Coronary artery (tissue), 2 donors: ENCODE data around the gene DPYSL3.

Source experiments
- DNase-seq: peaks from one replicate; pipeline ENCODE4 v3.0.0-alpha.2; 2017; ENCODE audit warnings: low spot score
- H3K27ac ChIP-seq, 2 donors: fragments of 200-600 bp; sonication (generic); one replicate each; pipeline ENCODE4 v1.5.1; 2016 to 2019
- H3K4me3 ChIP-seq: fragments of 200-600 bp; sonication (generic); 2 replicates; pipeline ENCODE4 v1.5.1; 2016; ENCODE audit warnings: mild to moderate bottlenecking, moderate library complexity
- CTCF ChIP-seq: fragments of 200-600 bp; sonication (generic); IDR thresholded peaks from one replicate; pipeline ENCODE4 v1.5.1; 2019; ENCODE audit warnings: antibody characterized with exemption

DPYSL3 gene

GRCh38 chr5:147451193-147451592, 58.7 kb downstream of the DPYSL3 start:
- peak overlapping the region; percentile 62 to 96 for H3K27ac ChIP-seq
- H3K4me3 ChIP-seq, result peak overlapping the region; percentile 91
- no peak for TF ChIP-seq CTCF
- no peak for DNase-seq

GRCh38 chr5:147450606-147451005, 59.3 kb downstream of the DPYSL3 start:
- H3K4me3 ChIP-seq, result no peak overlapping the region
- H3K27ac ChIP-seq, result peak overlapping the region; percentile 39 to 96

GRCh38 chr5:147448766-147449165, 61.1 kb downstream of the DPYSL3 start:
- peak overlapping the region; percentile 26 to 62 for H3K27ac ChIP-seq
- H3K4me3 ChIP-seq, result no peak overlapping the region
- DNase-seq, result no peak
- no peak for TF ChIP-seq CTCF

More at GRCh38 chr5:147450606-147451005, 59.3 kb downstream of the DPYSL3 start:
- DNase-seq, result no peak
- TF ChIP-seq CTCF, result no peak

DNA sequence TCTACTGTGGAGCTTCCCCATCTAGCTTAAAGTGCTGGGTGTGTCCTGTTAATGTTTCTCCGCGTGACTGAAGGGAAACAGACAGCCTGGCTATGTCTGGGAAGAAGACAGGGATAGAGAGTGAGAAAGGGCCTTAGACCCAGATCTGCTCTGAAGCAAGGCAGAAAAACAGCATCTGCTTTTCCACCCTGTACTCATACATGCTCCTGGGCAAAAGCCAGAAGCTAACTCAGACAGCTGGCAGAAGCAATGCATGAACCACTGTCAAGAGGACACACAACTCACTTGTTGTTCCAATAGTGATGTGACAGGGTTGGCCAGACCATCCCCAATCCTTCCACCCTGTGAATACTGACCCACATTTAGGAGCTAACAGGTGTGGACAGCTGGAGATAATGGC, 63.3 kb downstream of the DPYSL3 start:
- DNase-seq, result no peak
- Histone ChIP-seq H3K4me3 (no peak overlapping the region), H3K27ac (peak overlapping the region; percentile 26 to 57)
- no peak for TF ChIP-seq CTCF

DNA sequence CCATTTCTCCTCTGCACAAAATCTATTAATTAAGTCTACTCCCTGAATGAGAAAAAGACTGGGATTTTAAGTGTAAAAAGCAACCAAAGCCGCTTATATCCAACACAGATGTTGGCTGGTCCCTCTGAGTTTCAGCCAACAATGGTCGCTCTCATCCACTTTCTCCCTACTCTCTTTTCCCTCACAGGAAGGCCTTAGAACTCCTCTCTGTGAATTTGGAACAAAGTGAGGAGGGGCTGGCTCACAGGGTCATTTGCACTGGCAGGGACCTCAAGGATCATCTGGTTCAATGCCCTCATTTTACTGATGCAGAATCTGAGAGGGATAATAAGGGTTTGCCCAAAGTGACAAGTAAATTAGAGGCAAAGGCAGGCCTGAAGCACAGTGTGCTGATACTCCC, 64.0 kb downstream of the DPYSL3 start:
- no peak overlapping the region for H3K4me3 ChIP-seq
- TF ChIP-seq CTCF, result no peak
- H3K27ac ChIP-seq, result peak overlapping the region; percentile 26 to 57
- no peak for DNase-seq

DNA sequence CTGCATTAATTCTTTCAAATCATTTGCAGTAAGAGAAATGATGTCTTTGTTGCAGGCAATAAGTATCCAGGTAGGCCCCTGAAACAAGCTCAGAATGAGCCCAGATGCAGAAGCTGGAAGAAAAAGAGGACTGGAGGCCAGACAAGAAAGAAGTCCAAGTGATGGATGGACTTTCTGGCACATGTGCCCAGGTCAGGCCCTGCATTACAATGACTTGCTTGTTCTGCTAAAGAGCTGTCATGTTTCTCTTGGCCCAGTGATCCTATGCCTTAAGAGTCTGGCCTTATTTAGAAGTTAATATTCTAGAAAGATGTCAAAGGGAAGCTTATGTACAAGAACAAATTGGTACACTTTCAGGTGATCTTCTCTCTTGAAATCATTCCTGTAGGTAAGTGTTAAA, 64.8 kb downstream of the DPYSL3 start:
- no peak for TF ChIP-seq CTCF
- Histone ChIP-seq H3K27ac (peak overlapping the region; percentile 26 to 57), H3K4me3 (no peak overlapping the region)
- DNase-seq, result no peak

DNA sequence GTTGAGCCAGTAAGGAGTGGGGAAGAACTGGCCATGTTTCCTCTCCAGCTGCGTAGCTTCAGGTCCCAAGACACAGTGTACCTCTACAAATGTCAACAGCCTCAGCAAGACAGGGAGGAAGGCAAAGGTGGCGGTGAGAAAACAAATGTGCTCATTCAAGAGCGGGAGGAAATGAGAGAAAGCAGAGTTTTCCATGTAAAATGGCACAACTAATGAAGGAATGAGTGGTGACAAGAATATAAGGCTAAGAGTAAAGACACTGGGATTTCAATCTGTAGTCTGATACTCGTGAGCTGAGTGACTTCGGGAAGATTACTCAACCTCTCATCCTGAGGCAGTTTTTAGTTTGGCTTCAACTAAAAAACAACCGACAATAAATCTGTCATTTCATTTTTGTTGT, 67.6 kb downstream of the DPYSL3 start:
- TF ChIP-seq CTCF, result no peak
- Histone ChIP-seq H3K4me3 (no peak overlapping the region), H3K27ac (no peak overlapping the region)
- DNase-seq, result no peak
